ENCODE data around the gene PRKACB. TPM values are rescaled to one million over a fixed set of nuclear protein-coding genes. Genes with fewer than 3 reads are reported as not detected.
"Not testable (repeated sequence)": the region's sequence is repeated elsewhere in the genome, so short reads cannot be mapped to it uniquely, and the experiment has no call there.

PRKACB gene
- total and polyA plus RNA-seq, 4 donors = 68.2 to 361 (median 186) TPM

GRCh38 chr1:84202126-84202525 is 58.1 kb downstream of the PRKACB start:
- no peaks in the 10 kb centered on the region for H3K9me3 ChIP-seq (ENCODE audit: control insufficient read depth, insufficient read depth, low read length)
- no peak for DNase-seq (ENCODE audit: low read depth in 4 of 6, low spot score in 6 of 6)
- no peak overlapping the region for H3K4me3 ChIP-seq (ENCODE audit: low read depth, low read length)
- H3K27me3 ChIP-seq (ENCODE audit: control insufficient read depth, insufficient read depth, low read length) = no peaks in the 10 kb centered on the region
- no peaks in the 10 kb centered on the region for H3K4me1 ChIP-seq (ENCODE audit: control insufficient read depth, insufficient read depth, low read length)
- peaks cover 2% of the 10 kb centered on the region for H3K36me3 ChIP-seq (ENCODE audit: control insufficient read depth, insufficient read depth, low read length)
- no peak overlapping the region for H3K27ac ChIP-seq (ENCODE audit: low read depth, low read length)

GRCh38 chr1:84206375-84206774 is 62.3 kb downstream of the PRKACB start:
- 60% methylated on average over 1 of the region's 1 CpG for WGBS (ENCODE audit: insufficient coverage)
- Histone ChIP-seq H3K9me3 (ENCODE audit: control insufficient read depth, insufficient read depth, low read length) (no peaks in the 10 kb centered on the region), H3K36me3 (ENCODE audit: control insufficient read depth, insufficient read depth, low read length) (peaks cover 2% of the 10 kb centered on the region), H3K4me3 (ENCODE audit: low read depth, low read length) (no peak overlapping the region), H3K4me1 (ENCODE audit: control insufficient read depth, insufficient read depth, low read length) (no peaks in the 10 kb centered on the region), H3K27ac (ENCODE audit: low read depth, low read length) (no peak overlapping the region), H3K27me3 (ENCODE audit: control insufficient read depth, insufficient read depth, low read length) (no peaks in the 10 kb centered on the region)
- no peak for DNase-seq (ENCODE audit: low read depth in 4 of 6, low spot score in 6 of 6)

GRCh38 chr1:84208935-84209334 is 64.9 kb downstream of the PRKACB start:
- DNase-seq (ENCODE audit: low read depth in 4 of 6, low spot score in 6 of 6) = no peak
- no peaks in the 10 kb centered on the region for H3K9me3 ChIP-seq (ENCODE audit: control insufficient read depth, insufficient read depth, low read length)
- H3K4me1 ChIP-seq (ENCODE audit: control insufficient read depth, insufficient read depth, low read length) = no peaks in the 10 kb centered on the region
- no peak overlapping the region for H3K27ac ChIP-seq (ENCODE audit: low read depth, low read length)
- H3K36me3 ChIP-seq (ENCODE audit: control insufficient read depth, insufficient read depth, low read length) = peaks cover 2% of the 10 kb centered on the region
- no peaks in the 10 kb centered on the region for H3K27me3 ChIP-seq (ENCODE audit: control insufficient read depth, insufficient read depth, low read length)
- H3K4me3 ChIP-seq (ENCODE audit: low read depth, low read length) = no peak overlapping the region

- H3K9me3 ChIP-seq (ENCODE audit: control insufficient read depth, insufficient read depth, low read length) = peaks cover under 1% of the 10 kb centered on the region
- peaks cover 6% of the 10 kb centered on the region for H3K36me3 ChIP-seq (ENCODE audit: control insufficient read depth, insufficient read depth, low read length)
- DNase-seq (ENCODE audit: low read depth in 4 of 6, low spot score in 6 of 6) = no peak
- H3K27ac ChIP-seq (ENCODE audit: low read depth, low read length) = no peak overlapping the region
- no peaks in the 10 kb centered on the region for H3K4me1 ChIP-seq (ENCODE audit: control insufficient read depth, insufficient read depth, low read length)
- WGBS (ENCODE audit: insufficient coverage) = 100% methylated on average over 4 of the region's 8 CpGs
- H3K27me3 ChIP-seq (ENCODE audit: control insufficient read depth, insufficient read depth, low read length) = no peaks in the 10 kb centered on the region
- no peak overlapping the region for H3K4me3 ChIP-seq (ENCODE audit: low read depth, low read length)
These were observed 70.3 kb downstream of the PRKACB start for GRCh38 chr1:84214115-84214956.

GRCh38 chr1:84217239-84217638 is 73.2 kb downstream of the PRKACB start:
- Histone ChIP-seq H3K36me3 (ENCODE audit: control insufficient read depth, insufficient read depth, low read length) (peaks cover 7% of the 10 kb centered on the region), H3K27me3 (ENCODE audit: control insufficient read depth, insufficient read depth, low read length) (no peaks in the 10 kb centered on the region), H3K9me3 (ENCODE audit: control insufficient read depth, insufficient read depth, low read length) (peaks cover 5% of the 10 kb centered on the region), H3K4me3 (ENCODE audit: low read depth, low read length) (no peak overlapping the region), H3K27ac (ENCODE audit: low read depth, low read length) (no peak overlapping the region), H3K4me1 (ENCODE audit: control insufficient read depth, insufficient read depth, low read length) (no peaks in the 10 kb centered on the region)
- DNase-seq (ENCODE audit: low read depth in 4 of 6, low spot score in 6 of 6) = no peak

- Histone ChIP-seq H3K27ac (ENCODE audit: low read depth, low read length) (no peak overlapping the region), H3K9me3 (ENCODE audit: control insufficient read depth, insufficient read depth, low read length) (peaks cover 8% of the 10 kb centered on the region), H3K27me3 (ENCODE audit: control insufficient read depth, insufficient read depth, low read length) (no peaks in the 10 kb centered on the region), H3K4me1 (ENCODE audit: control insufficient read depth, insufficient read depth, low read length) (no peaks in the 10 kb centered on the region), H3K4me3 (ENCODE audit: low read depth, low read length) (no peak overlapping the region), H3K36me3 (ENCODE audit: control insufficient read depth, insufficient read depth, low read length) (peaks cover 19% of the 10 kb centered on the region)
- DNase-seq (ENCODE audit: low read depth in 4 of 6, low spot score in 6 of 6) = no peak
- WGBS (ENCODE audit: insufficient coverage) = 67% methylated on average over 3 of the region's 3 CpGs
These were observed 79.8 kb downstream of the PRKACB start for GRCh38 chr1:84223751-84224432.

- no peaks in the 10 kb centered on the region for H3K4me1 ChIP-seq (ENCODE audit: control insufficient read depth, insufficient read depth, low read length)
- H3K9me3 ChIP-seq (ENCODE audit: control insufficient read depth, insufficient read depth, low read length) = peaks cover 3% of the 10 kb centered on the region
- peaks cover 15% of the 10 kb centered on the region for H3K36me3 ChIP-seq (ENCODE audit: control insufficient read depth, insufficient read depth, low read length)
- no peaks in the 10 kb centered on the region for H3K27me3 ChIP-seq (ENCODE audit: control insufficient read depth, insufficient read depth, low read length)
- no peak overlapping the region for H3K27ac ChIP-seq (ENCODE audit: low read depth, low read length)
- no peak overlapping the region for H3K4me3 ChIP-seq (ENCODE audit: low read depth, low read length)
- 100% methylated on average over 1 of the region's 1 CpG for WGBS (ENCODE audit: insufficient coverage)
- no peak for DNase-seq (ENCODE audit: low read depth in 4 of 6, low spot score in 6 of 6)
These were observed 80.8 kb downstream of the PRKACB start for GRCh38 chr1:84224905-84225304.

GRCh38 chr1:84225646-84226045 is 81.6 kb downstream of the PRKACB start:
- DNase-seq (ENCODE audit: low read depth in 4 of 6, low spot score in 6 of 6) = no peak
- no peak overlapping the region for H3K4me3 ChIP-seq (ENCODE audit: low read depth, low read length)
- H3K36me3 ChIP-seq (ENCODE audit: control insufficient read depth, insufficient read depth, low read length) = peaks cover 15% of the 10 kb centered on the region
- H3K9me3 ChIP-seq (ENCODE audit: control insufficient read depth, insufficient read depth, low read length) = peaks cover 3% of the 10 kb centered on the region
- H3K27me3 ChIP-seq (ENCODE audit: control insufficient read depth, insufficient read depth, low read length) = no peaks in the 10 kb centered on the region
- no peaks in the 10 kb centered on the region for H3K4me1 ChIP-seq (ENCODE audit: control insufficient read depth, insufficient read depth, low read length)
- WGBS (ENCODE audit: insufficient coverage) = no CpG with 5 or more reads among the region's 1 CpG
- H3K27ac ChIP-seq (ENCODE audit: low read depth, low read length) = no peak overlapping the region

- not testable (repeated sequence) for H3K4me3 ChIP-seq (ENCODE audit: low read depth, low read length); H3K9me3 ChIP-seq (ENCODE audit: control insufficient read depth, insufficient read depth, low read length); H3K27me3 ChIP-seq (ENCODE audit: control insufficient read depth, insufficient read depth, low read length); H3K27ac ChIP-seq (ENCODE audit: low read depth, low read length); H3K4me1 ChIP-seq (ENCODE audit: control insufficient read depth, insufficient read depth, low read length); H3K36me3 ChIP-seq (ENCODE audit: control insufficient read depth, insufficient read depth, low read length); DNase-seq (ENCODE audit: low read depth in 4 of 6, low spot score in 6 of 6)
- no CpG with 5 or more reads among the region's 3 CpGs for WGBS (ENCODE audit: insufficient coverage)
These were observed 88.6 kb downstream of the PRKACB start for GRCh38 chr1:84232676-84233075.

- Histone ChIP-seq H3K27ac (ENCODE audit: low read depth, low read length) (no peak overlapping the region), H3K9me3 (ENCODE audit: control insufficient read depth, insufficient read depth, low read length) (no peaks in the 10 kb centered on the region), H3K36me3 (ENCODE audit: control insufficient read depth, insufficient read depth, low read length) (peaks cover 3% of the 10 kb centered on the region), H3K27me3 (ENCODE audit: control insufficient read depth, insufficient read depth, low read length) (no peaks in the 10 kb centered on the region), H3K4me1 (ENCODE audit: control insufficient read depth, insufficient read depth, low read length) (no peaks in the 10 kb centered on the region), H3K4me3 (ENCODE audit: low read depth, low read length) (no peak overlapping the region)
- WGBS (ENCODE audit: insufficient coverage) = no CpG with 5 or more reads among the region's 2 CpGs
- DNase-seq (ENCODE audit: low read depth in 4 of 6, low spot score in 6 of 6) = no peak
These were observed 92.2 kb downstream of the PRKACB start for GRCh38 chr1:84236256-84236655.

Data from spinal cord (tissue), 10 donors.